ENCODE measurements around the gene SMC6.

The SMC6 gene

GRCh38 chr2:17753803-17754663 is at the start of gene SMC6, which contains the start of gene GEN1:
Gene SMC6, minus strand, starts transcription at chr2:17753810. Its CDS starts 7,864 bp downstream, at chr2:17745946.
Gene GEN1, plus strand, starts transcription at chr2:17754138. Its CDS starts 5,806 bp downstream, at chr2:17759944.
- DNase-seq (ENCODE audit: low spot score) = peak; percentile 87

DNA sequence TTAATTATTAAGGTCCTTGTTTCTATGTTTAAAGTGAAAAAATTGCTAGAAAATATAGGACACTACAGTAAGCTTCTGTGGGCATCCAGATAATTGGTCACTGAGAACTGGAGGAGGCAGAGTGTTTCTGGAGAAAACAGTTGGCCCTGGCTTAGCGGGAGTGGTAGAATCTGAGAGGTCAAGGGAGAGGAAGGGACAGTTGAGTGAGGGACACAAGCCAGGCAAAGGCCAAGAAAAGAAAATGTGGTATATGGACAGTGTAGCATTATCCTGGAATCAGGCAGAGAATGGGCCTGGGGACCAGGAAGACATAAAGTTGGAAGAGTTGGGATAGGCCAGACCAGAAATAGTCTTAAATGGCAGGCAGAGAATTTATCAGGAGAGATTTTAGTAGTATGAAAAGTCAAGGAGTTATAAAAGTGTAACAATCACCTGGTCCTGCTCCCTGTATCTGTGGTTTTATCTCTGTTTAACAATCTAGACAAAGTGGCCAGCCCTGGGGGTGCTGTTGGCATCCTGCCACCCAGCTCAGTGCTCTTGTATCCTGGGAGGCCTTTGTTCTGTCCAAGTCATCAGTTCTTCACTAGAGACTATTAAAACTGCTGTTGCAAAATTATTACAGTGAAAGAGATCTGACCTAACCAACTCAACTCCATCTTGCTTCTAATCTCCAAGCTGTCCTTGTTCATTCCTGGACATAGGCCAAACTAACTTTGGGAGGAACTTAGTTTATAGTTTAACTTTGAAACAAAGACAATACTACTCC is 47.3 kb upstream of the SMC6 start:
- DNase-seq (ENCODE audit: low spot score) = peak; percentile 27

DNA sequence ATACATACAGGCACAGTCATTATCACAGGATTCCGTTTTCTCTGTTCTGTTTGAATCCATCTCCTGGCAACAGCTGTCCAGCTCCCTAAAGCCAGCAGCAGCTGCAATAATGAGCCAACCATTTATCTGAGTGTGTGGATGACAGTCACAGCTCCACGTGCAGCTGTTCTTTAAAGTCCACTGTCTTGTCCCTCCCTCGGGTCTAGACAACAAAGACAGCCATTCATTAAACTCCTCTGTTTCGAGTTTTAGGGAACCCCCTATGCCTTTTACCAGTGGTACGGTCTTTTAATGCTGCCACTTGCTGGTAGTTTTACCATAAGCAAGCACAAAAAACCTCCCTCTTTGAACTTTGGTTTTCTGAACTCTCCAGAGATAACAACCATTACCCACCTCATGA is 46.6 kb upstream of the SMC6 start:
- DNase-seq (ENCODE audit: low spot score) = no peak

- no peak for DNase-seq (ENCODE audit: low spot score)
Measured at GRCh38 chr2:17799301-17800120, 45.9 kb upstream of the SMC6 start.

- DNase-seq (ENCODE audit: low spot score) = no peak
Measured at GRCh38 chr2:17798338-17798737, 44.7 kb upstream of the SMC6 start.

- DNase-seq (ENCODE audit: low spot score) = no peak
Measured at GRCh38 chr2:17795309-17795708, 41.7 kb upstream of the SMC6 start.

- no peak for DNase-seq (ENCODE audit: low spot score)
Measured at GRCh38 chr2:17793803-17794354, 40.3 kb upstream of the SMC6 start.

DNA sequence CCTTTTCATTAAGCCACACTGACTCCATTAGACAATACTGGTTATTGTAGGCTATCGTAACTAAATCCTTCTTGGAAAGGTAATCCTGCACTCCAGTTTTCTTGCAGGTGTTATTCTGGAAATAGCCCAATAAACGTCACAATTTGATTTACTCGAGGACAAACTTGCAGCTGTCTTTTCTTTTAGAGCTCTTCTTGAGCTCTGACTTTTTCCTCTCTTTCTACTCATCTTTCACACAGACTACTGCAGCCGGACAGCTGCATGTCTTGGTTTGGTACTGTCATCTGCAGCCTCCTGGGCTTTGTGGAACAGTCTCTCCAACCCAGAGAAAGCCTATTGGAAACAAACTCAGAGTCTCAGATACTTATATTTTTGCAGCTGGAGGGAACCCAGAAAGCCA is 39.7 kb upstream of the SMC6 start:
- no peak for DNase-seq (ENCODE audit: low spot score)

DNA sequence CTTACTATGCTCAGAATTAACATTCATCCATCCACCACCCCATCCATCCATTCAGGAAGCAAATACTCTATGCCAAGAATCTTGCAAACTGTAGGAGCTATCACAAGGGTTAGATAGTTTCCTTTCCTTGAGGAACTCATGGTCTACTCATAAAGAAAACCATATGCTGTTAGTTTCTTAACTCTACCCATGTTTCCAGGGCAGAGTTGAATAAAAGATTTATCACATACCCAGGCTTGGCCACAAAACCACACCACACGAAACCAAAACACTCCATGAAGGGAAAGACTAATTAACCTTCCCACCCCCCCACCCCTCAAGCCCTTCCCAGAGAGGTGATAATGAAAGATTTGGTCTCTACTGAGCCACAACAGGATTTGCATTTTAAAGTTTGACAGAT is 38.9 kb upstream of the SMC6 start:
- DNase-seq (ENCODE audit: low spot score) = no peak

DNA sequence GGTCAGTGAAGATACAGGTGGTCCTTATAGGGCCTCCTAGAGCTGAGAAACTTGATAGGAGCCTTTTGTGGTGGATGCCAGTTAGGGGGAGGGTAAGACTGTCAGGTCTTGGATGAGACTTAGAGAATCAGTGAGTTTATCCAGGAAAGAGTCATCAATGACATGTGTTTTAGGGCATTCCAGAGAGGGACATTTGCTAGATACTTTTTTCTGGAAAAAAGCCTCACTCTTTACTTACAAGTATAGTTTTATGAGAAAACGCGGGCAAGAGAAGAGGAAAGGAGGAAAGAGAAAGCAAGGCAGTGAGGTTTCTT is 38.2 kb upstream of the SMC6 start:
- DNase-seq (ENCODE audit: low spot score) = no peak

DNA sequence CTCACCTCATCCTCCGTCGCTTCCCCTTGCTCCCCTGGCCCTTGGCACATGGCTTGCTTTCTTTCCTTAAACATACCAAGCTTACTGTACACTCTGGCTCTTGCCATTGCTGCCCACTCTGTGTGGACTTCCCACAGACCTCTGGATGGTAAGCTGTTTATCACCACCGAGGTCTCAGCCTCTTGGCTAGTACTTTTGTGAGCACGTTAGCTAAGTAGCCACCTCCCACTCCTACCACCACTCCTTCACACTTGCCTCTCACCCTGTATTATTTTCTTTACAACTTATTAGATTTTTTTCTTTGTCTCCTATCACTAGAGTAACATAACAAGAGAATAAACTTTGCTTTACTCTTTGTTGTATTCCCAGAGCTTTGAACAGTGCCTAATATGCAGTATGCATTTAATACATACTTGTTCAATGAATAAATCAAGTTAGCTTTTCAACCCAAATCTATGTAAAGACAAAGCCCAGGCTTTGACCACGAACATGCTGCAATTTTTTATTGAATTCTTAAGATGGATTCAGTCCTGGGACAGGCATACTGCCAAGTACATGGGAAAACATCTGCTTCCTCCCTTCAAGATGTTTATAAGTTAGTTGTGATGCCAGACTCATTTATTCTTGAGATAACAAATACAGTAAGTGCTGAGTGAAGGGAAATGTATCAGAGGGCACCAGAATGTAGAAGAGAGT is 37.7 kb upstream of the SMC6 start:
- DNase-seq (ENCODE audit: low spot score) = no peak

GRCh38 chr2:17790536-17790935 is 36.9 kb upstream of the SMC6 start:
- no peak for DNase-seq (ENCODE audit: low spot score)

GRCh38 chr2:17788773-17789172 is 35.2 kb upstream of the SMC6 start:
- DNase-seq (ENCODE audit: low spot score) = no peak

DNA sequence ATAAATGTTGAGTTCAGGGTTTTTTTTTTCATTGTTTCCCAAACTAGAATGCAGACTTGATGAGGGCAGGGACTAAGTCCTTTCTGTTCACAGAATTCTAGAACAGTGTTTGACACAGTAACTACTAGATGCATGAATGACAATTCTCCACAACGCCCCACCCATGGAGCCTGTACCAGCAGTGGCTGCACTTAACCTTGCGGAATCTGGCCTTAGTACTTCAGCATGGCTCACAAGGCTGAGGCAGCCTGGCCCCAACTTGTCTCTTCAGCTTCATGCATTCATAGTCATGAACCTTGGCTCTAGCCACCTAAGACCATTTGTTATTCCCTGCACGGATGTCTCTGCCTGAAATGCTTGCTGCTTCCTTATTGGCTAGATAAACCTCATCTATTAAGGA is 33.1 kb upstream of the SMC6 start:
- DNase-seq (ENCODE audit: low spot score) = no peak

- no peak for DNase-seq (ENCODE audit: low spot score)
Measured at GRCh38 chr2:17781482-17781881, 27.9 kb upstream of the SMC6 start.

- no peak for DNase-seq (ENCODE audit: low spot score)
Measured at GRCh38 chr2:17780546-17780945, 26.9 kb upstream of the SMC6 start.

- DNase-seq (ENCODE audit: low spot score) = no peak
Measured at GRCh38 chr2:17772532-17772931, 18.9 kb upstream of the SMC6 start.

- no peak for DNase-seq (ENCODE audit: low spot score)
Measured at GRCh38 chr2:17771956-17772355, 18.3 kb upstream of the SMC6 start.

DNA sequence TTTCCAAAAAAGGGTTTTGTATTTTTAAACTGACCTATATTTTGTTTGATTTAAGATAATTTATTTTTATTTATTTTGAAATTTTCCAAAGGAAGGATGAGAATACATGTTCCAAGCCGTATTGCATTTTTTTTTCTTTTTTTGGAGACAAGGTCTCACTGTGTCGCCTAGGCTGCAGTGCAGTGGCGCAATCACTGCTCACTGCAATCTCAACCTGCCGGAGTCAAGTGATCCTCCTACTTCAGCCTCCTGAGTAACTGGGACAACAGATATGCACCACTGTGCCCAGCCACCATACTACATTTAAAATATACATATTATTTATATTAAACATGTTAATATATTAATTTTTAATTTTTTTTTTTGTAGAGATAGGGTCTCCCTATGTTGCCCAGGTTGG is 15.3 kb upstream of the SMC6 start:
- DNase-seq (ENCODE audit: low spot score) = no peak

GRCh38 chr2:17765398-17765797 is 11.8 kb upstream of the SMC6 start:
- no peak for DNase-seq (ENCODE audit: low spot score)

- DNase-seq (ENCODE audit: low spot score) = no peak
Measured at GRCh38 chr2:17763641-17764333, 10.2 kb upstream of the SMC6 start.

All from LoVo (cell line).